Progenitor cell of endocrine pancreas (in vitro differentiated cells): ENCODE data around the gene CHPF2. TPM values are rescaled to one million over a fixed set of nuclear protein-coding genes. Genes with fewer than 3 reads are reported as not detected.

Experiments used
- DNase-seq: peaks from one replicate; pipeline ENCODE4 v3.0.0; 2021; ENCODE audit warnings: low spot score; ENCODE audit not compliant: unreplicated experiment
- H3K27ac Mint-ChIP-seq: 2 replicates; pipeline ENCODE4 v1.8.0; 2021; ENCODE audit warnings: mild to moderate bottlenecking, moderate library complexity, mixed read lengths
- H3K27me3 Mint-ChIP-seq: 2 replicates; pipeline ENCODE4 v1.8.0; 2021; ENCODE audit warnings: mixed read lengths
- H3K36me3 Mint-ChIP-seq: 2 replicates; pipeline ENCODE4 v1.8.0; 2022; ENCODE audit warnings: mixed read lengths; ENCODE audit not compliant: insufficient read depth
- H3K4me1 Mint-ChIP-seq: 2 replicates; pipeline ENCODE4 v1.8.0; 2021; ENCODE audit warnings: low read depth, mixed read lengths
- H3K4me3 Mint-ChIP-seq: 2 replicates; pipeline ENCODE4 v1.8.0; 2021; ENCODE audit warnings: low read depth, mild to moderate bottlenecking, moderate library complexity, mixed read lengths
- H3K9me3 Mint-ChIP-seq: 2 replicates; pipeline ENCODE4 v1.8.0; 2021; ENCODE audit warnings: low read depth, mixed read lengths
- CTCF ChIP-seq: fragments of 200-600 bp; sonication (generic); IDR thresholded peaks from one replicate; pipeline ENCODE4 v1.5.0; 2021; ENCODE audit warnings: antibody characterized with exemption, mild to moderate bottlenecking; ENCODE audit not compliant: unreplicated experiment
- total RNA-seq: library from RNA; stranded (reverse); gene quantifications from 2 replicates; pipeline ENCODE4 v1.2.1, GENCODE V29; 2021

CHPF2 gene
- total RNA-seq, 1 donor from 2014 or later, result 42.2 TPM

- Mint-ChIP-seq H3K27me3 (peaks cover 24% of the 10 kb centered on the region), H3K4me3 (no peak overlapping the region), H3K9me3 (no peaks in the 10 kb centered on the region), H3K27ac (no peak overlapping the region), H3K4me1 (no peaks in the 10 kb centered on the region), H3K36me3 (no peaks in the 10 kb centered on the region)
- no peak for DNase-seq
- TF ChIP-seq CTCF, result no peak
These were observed 38.1 kb upstream of the CHPF2 start for GRCh38 chr7:151194188-151194587.

GRCh38 chr7:151195616-151196450 lies 36.5 kb upstream of the CHPF2 start:
- Mint-ChIP-seq H3K4me1 (no peaks in the 10 kb centered on the region), H3K27me3 (peaks cover 10% of the 10 kb centered on the region)
- no peak for TF ChIP-seq CTCF

GRCh38 chr7:151197932-151198331 lies 34.4 kb upstream of the CHPF2 start:
- peaks cover 22% of the 10 kb centered on the region for H3K27me3 Mint-ChIP-seq
- H3K36me3 Mint-ChIP-seq, result no peaks in the 10 kb centered on the region
- H3K4me1 Mint-ChIP-seq, result no peaks in the 10 kb centered on the region
- no peak for DNase-seq
- H3K27ac Mint-ChIP-seq, result no peak overlapping the region
- no peak overlapping the region for H3K4me3 Mint-ChIP-seq
- TF ChIP-seq CTCF, result no peak
- no peaks in the 10 kb centered on the region for H3K9me3 Mint-ChIP-seq

More at GRCh38 chr7:151195616-151196450, 36.5 kb upstream of the CHPF2 start:
- Mint-ChIP-seq H3K9me3 (no peaks in the 10 kb centered on the region), H3K27ac (no peak overlapping the region), H3K36me3 (no peaks in the 10 kb centered on the region), H3K4me3 (no peak overlapping the region)
- DNase-seq, result no peak

GRCh38 chr7:151198945-151199848 lies 33.1 kb upstream of the CHPF2 start:
- TF ChIP-seq CTCF, result no peak
- H3K9me3 Mint-ChIP-seq, result no peaks in the 10 kb centered on the region
- no peak for DNase-seq

GRCh38 chr7:151201344-151201743 lies 30.9 kb upstream of the CHPF2 start:
- H3K9me3 Mint-ChIP-seq, result no peaks in the 10 kb centered on the region
- peaks cover 44% of the 10 kb centered on the region for H3K27me3 Mint-ChIP-seq
- no peak for TF ChIP-seq CTCF
- H3K27ac Mint-ChIP-seq, result no peak overlapping the region
- H3K4me1 Mint-ChIP-seq, result no peaks in the 10 kb centered on the region
- no peak for DNase-seq
- no peak overlapping the region for H3K4me3 Mint-ChIP-seq
- no peaks in the 10 kb centered on the region for H3K36me3 Mint-ChIP-seq

More at GRCh38 chr7:151198945-151199848, 33.1 kb upstream of the CHPF2 start:
- peaks cover 26% of the 10 kb centered on the region for H3K27me3 Mint-ChIP-seq
- H3K27ac Mint-ChIP-seq, result no peak overlapping the region
- no peak overlapping the region for H3K4me3 Mint-ChIP-seq
- H3K4me1 Mint-ChIP-seq, result no peaks in the 10 kb centered on the region
- no peaks in the 10 kb centered on the region for H3K36me3 Mint-ChIP-seq
